LNCaP clone FGC (cell line): ENCODE data around the gene LHX1.

ENCODE experiments used
- DNase-seq: peaks from one replicate; pipeline ENCODE4 v3.0.0-alpha.2; 2011; ENCODE audit warnings: low read depth
- H3K4me3 ChIP-seq: 2 replicates; pipeline ENCODE4 v1.5.1; 2011; ENCODE audit warnings: mild to moderate bottlenecking, low read depth, low read length, control low read depth
- CTCF ChIP-seq: IDR thresholded peaks from 2 replicates; pipeline ENCODE4 v1.5.1; 2012; ENCODE audit warnings: mild to moderate bottlenecking; ENCODE audit not compliant: control insufficient read depth, insufficient read depth; ENCODE audit errors: extremely low read depth

The LHX1 gene

GRCh38 chr17:36894177-36894576, 43.1 kb upstream of the LHX1 start:
- DNase-seq: no peak
- no peak for TF ChIP-seq CTCF
- no peak overlapping the region for H3K4me3 ChIP-seq

- no peak for TF ChIP-seq CTCF
- DNase-seq: no peak
These were observed 42.4 kb upstream of the LHX1 start for GRCh38 chr17:36894925-36895324.

DNA sequence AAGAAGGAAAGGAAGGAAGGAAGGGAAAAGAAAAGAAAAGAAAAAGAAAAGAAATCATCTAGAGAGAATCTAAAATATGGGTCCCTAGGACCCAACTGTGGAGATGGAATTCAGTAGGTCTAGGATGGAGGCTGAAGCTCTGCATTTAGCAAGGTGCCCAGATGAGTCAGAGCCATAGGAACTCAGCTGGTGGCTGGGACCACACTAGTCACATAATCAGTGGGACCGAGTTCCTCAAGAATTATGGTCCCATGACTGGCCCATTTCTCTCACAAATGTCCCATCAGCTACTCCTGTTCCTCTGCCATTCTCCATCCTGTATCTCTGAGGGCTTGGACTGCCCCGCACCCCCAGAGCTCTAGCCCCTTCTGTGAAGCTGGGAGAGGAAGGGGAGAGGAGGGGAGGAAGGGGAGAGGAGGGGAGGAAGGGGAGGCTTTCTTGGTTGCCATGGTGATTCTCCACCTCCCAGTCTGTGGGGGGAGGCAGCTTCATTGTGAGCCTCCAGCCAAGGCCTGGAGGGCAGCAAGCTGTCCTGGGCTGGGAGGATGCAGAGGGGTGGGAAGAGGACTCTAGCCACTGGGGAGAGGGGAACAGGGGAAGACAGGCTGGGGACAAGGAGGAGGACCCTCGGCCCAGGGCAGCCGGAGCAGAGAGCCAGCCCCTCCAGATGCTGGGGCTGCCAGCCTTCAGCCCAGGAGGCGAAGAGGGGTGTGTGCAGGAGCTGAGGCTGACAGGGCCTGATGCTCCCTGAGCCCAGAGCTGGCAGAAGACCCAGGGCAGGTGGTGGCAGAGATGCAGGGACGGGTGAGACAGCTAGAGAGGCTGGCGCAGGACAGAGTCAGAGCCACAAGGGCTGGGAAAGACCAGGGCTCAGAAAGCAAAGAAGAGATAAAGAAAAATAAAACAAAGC, 37.8 kb upstream of the LHX1 start:
- no peak overlapping the region for H3K4me3 ChIP-seq
- no peak for DNase-seq
- TF ChIP-seq CTCF: no peak

More at GRCh38 chr17:36894925-36895324, 42.4 kb upstream of the LHX1 start:
- no peak overlapping the region for H3K4me3 ChIP-seq

DNA sequence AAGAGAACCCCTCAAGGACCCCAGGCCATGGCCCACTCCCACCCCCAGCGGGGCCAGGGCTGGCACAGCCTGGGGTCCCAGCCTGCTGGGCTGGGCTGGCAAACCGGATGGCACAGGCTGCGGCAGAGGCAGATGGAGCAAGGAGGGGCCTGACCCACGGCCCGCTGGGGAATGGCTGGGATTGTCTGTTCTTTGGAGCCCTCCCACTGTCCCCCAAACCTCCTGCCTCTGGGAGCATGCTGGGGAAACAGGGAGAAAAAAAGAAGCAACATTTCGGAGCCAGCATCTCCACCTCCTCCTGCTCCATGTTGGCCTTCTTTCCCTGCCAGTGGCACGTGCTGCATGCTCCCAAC, 37.1 kb upstream of the LHX1 start:
- no peak overlapping the region for H3K4me3 ChIP-seq
- DNase-seq: no peak
- no peak for TF ChIP-seq CTCF

GRCh38 chr17:36901506-36901905, 35.8 kb upstream of the LHX1 start:
- no peak overlapping the region for H3K4me3 ChIP-seq
- no peak for TF ChIP-seq CTCF
- no peak for DNase-seq

GRCh38 chr17:36907407-36907806, 29.9 kb upstream of the LHX1 start:
- no peak for TF ChIP-seq CTCF
- no peak overlapping the region for H3K4me3 ChIP-seq
- no peak for DNase-seq

- no peak for TF ChIP-seq CTCF
- DNase-seq: no peak
- no peak overlapping the region for H3K4me3 ChIP-seq
These were observed 26.8 kb upstream of the LHX1 start for GRCh38 chr17:36910513-36910912.
